ENCODE measurements around the gene COX18. TPM values are rescaled to one million over a fixed set of nuclear protein-coding genes. Genes with fewer than 3 reads are reported as not detected.
A peak's percentile ranks its signal among the peaks of the same experiment; 100 is the strongest.

COX18 gene, protein sequence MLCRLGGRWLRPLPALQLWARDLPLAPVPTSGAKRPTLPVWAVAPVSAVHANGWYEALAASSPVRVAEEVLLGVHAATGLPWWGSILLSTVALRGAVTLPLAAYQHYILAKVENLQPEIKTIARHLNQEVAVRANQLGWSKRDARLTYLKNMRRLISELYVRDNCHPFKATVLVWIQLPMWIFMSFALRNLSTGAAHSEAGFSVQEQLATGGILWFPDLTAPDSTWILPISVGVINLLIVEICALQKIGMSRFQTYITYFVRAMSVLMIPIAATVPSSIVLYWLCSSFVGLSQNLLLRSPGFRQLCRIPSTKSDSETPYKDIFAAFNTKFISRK
- total RNA-seq (10 to 100 TPM in 1 of 2 donors, 1 to 10 TPM in 1; 9.2 to 10.3 TPM), total RNA-seq (20.0 to 26.1 reads per million in 2 donors)

DNA sequence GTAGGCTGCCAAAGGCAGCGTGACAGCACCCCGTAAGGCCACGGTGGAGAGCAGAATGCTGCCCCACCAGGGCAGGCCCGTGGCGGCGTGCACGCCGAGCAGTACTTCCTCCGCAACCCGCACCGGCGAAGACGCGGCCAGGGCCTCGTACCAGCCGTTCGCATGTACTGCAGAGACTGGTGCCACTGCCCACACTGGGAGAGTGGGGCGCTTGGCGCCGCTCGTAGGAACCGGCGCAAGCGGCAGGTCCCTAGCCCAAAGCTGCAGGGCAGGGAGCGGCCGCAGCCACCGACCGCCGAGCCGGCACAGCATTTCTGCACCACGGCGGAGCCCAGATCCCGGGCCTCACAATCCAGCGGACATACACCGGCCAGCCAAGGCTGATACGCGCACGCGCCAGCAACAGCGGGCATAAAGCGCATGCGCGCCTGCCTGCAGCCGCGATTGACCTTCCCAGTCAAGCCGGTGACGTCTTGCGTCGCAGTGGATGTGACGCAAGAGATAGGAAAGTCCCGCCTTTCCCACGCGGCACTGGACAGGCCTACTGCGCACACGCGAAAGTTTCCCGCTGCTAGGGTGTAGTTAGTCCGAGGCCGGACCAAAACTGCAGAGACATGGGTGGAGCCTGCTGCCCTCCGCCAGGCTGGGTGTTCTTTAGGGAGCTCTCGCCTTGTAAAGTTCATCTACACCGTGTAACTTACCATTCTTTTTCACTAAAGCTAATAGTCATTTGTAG, at the start of gene COX18:
Gene COX18 (minus strand): TSS at position 379 of the 736 bp plus-strand sequence. CDS start 67 bp downstream, at position 312.
- H3K9me3 ChIP-seq (ENCODE audit: control insufficient read depth, low read length, poor library complexity, severe bottlenecking) = no peaks in the 10 kb centered on the region
- H3K36me3 Mint-ChIP-seq (ENCODE audit: low read depth) = no peaks in the 10 kb centered on the region

DNA sequence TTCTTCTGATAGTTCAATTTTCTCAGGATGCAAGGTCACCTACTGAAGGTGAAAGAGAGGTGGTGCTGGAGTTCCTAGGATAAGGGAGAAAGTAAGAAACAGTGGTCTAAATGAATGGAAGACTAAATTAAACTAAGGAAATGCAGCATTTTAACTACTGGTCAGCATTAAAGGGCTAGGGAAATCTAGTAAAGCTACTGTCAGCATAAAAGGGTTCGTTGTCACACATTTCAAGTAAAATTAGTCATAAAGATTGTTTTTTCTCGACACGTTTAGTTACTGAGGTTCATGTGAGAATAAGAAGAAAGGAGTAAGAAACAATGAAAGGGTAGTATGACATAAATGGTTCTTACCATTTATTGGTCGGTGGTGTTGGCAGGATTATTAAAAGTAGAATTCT, 40.0 kb upstream of the COX18 start:
- Mint-ChIP-seq H3K36me3 (ENCODE audit: low read depth) (peaks cover 10% of the 10 kb centered on the region), H3K27ac (no peak overlapping the region), H3K27me3 (no peaks in the 10 kb centered on the region), H3K4me1 (peaks cover 4% of the 10 kb centered on the region), H3K4me3 (no peak overlapping the region)
- ATAC-seq = no peak
- no peaks in the 10 kb centered on the region for H3K9me3 ChIP-seq (ENCODE audit: control insufficient read depth, low read length, poor library complexity, severe bottlenecking)
- no peak for DNase-seq

More for the DNA sequence above, at the start of gene COX18:
- peak within 1 kb of the TSS; percentile 95 for H3K4me3 Mint-ChIP-seq
- H3K4me1 Mint-ChIP-seq = peaks cover 31% of the 10 kb centered on the region
- ATAC-seq = peak; percentile 80
- H3K27me3 Mint-ChIP-seq = no peaks in the 10 kb centered on the region
- peak within 1 kb of the TSS; percentile 99 for H3K27ac Mint-ChIP-seq
- peak; percentile 90 to 91 (median 91) for DNase-seq

DNA sequence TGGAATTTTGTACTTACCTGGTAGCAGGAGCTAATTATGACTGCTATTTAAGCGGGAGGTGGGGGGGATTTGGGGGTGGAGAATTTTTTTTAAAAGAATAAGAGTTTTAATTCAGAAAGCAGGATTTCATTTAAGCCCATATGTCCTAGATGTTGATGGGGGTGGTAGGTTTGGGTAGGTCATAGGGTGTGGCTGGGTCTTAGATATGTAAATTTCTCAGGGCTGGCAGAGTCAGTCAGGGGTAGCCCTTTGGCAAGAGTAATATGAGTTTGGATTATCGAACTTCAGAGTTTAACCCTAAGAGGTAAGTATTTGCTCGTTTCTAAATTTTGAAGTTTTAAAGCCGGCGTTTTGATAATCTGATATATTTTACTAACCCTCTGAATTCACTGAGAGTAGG, 35.2 kb upstream of the COX18 start:
- Mint-ChIP-seq H3K27ac (peak overlapping the region; percentile 65), H3K36me3 (ENCODE audit: low read depth) (peaks cover 10% of the 10 kb centered on the region), H3K4me3 (no peak overlapping the region), H3K27me3 (no peaks in the 10 kb centered on the region), H3K4me1 (peaks cover 5% of the 10 kb centered on the region)
- no peaks in the 10 kb centered on the region for H3K9me3 ChIP-seq (ENCODE audit: control insufficient read depth, low read length, poor library complexity, severe bottlenecking)
- DNase-seq (no peak), ATAC-seq (no peak)

DNA sequence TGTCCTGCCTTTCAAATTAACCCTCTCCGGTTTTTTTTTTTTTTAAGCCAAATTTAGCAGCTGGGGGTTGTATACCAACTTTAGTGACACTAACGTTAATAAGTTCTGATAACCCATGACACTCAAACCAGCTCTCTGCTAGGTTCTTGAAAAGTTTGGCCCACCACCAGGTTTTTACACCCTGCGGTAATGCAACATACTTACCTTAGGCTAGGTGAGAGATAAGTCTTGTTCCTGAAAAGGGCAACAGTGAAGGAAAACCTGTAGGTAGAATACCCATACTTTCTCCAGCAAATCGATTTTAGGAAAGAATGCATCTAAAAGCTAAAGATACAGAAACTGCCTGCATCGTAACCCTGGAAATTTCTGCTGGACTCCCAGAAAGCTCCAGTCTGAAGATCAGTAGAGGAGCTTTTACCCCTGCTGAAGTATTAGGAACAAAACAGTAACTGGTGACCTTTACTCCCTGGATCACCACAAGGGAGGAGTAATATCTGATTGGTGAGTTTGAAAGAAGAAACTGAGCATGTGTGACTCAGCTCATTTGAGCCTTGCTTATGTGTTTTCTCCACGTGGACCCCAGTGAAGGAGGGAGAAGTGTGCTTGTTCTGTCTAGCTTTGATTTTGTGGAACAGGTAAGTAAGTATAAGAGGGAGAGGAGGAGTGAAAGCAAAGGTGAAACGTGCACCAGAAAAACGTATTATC, 34.4 kb upstream of the COX18 start:
- H3K27ac Mint-ChIP-seq = peak overlapping the region; percentile 65
- H3K9me3 ChIP-seq (ENCODE audit: control insufficient read depth, low read length, poor library complexity, severe bottlenecking) = no peaks in the 10 kb centered on the region
- no peaks in the 10 kb centered on the region for H3K27me3 Mint-ChIP-seq
- H3K4me3 Mint-ChIP-seq = no peak overlapping the region
- no peak for DNase-seq
- H3K4me1 Mint-ChIP-seq = peaks cover 7% of the 10 kb centered on the region
- no peak for ATAC-seq
- peaks cover 10% of the 10 kb centered on the region for H3K36me3 Mint-ChIP-seq (ENCODE audit: low read depth)

DNA sequence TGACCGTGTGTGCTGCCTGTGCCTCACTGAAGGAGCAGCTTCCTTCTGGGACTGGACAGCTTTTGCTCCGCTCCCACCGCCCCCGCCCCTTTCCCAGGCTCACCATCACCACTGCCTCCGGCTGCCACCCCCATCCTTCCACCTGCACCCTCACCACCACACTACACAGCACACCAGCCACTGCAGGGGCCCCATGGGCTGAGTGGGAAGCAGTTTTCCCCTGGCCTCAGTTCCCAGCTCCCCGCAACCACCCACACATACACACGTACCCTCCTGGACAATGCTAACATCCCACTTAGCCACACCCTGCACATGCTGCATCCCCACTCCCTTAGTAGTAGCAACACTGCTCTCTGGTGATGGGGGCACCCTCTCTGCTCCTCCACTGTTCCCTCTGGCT, 29.6 kb upstream of the COX18 start:
- Mint-ChIP-seq H3K4me1 (peaks cover 7% of the 10 kb centered on the region), H3K36me3 (ENCODE audit: low read depth) (peaks cover 9% of the 10 kb centered on the region), H3K27ac (peak overlapping the region; percentile 86), H3K4me3 (no peak overlapping the region), H3K27me3 (no peaks in the 10 kb centered on the region)
- ATAC-seq (no peak), DNase-seq (no peak)
- H3K9me3 ChIP-seq (ENCODE audit: control insufficient read depth, low read length, poor library complexity, severe bottlenecking) = no peaks in the 10 kb centered on the region

DNA sequence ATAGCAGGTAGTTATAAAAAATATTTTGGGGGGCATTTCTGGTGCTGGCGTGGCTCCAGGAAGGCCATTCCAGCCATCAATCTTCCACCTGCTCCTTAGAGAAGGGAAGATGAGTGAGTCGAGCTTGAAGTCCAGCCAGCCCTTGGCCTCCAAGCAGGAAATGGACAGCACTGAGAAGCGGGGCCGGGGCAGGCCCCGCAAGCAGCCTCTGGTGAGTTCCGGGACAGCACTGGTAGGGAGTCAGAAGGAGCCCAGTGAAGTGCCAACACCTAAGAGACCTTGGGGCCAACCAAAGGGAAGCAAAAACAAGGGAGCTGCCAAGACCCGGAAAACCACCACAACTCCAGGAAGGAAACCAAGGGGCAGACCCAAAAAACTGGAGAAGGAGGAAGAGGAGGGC, 29.2 kb upstream of the COX18 start:
- Mint-ChIP-seq H3K27me3 (no peaks in the 10 kb centered on the region), H3K4me3 (no peak overlapping the region), H3K4me1 (peaks cover 7% of the 10 kb centered on the region), H3K27ac (peak overlapping the region; percentile 86), H3K36me3 (ENCODE audit: low read depth) (peaks cover 8% of the 10 kb centered on the region)
- no peaks in the 10 kb centered on the region for H3K9me3 ChIP-seq (ENCODE audit: control insufficient read depth, low read length, poor library complexity, severe bottlenecking)
- no peak for DNase-seq
- ATAC-seq = no peak

DNA sequence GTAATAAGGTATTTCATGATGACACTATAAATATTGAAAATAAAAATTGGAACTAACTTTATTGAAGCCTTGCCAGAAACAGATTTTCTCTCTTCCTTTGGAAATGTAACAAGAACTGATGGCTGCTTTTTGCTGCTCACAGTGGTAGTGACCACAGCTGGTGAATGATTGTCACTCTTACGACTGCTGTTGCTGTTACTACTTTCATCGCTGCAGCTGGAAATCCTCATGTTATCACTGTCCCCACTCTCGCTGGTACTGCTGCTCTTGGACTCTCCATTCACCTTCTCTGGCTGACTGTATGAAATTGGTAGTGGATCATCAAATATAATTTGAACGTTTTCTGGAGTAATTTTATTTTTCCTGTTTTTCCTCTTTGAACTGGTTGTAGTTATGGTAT, 28.5 kb upstream of the COX18 start:
- H3K9me3 ChIP-seq (ENCODE audit: control insufficient read depth, low read length, poor library complexity, severe bottlenecking) = no peaks in the 10 kb centered on the region
- H3K4me1 Mint-ChIP-seq = peaks cover 7% of the 10 kb centered on the region
- no peak overlapping the region for H3K4me3 Mint-ChIP-seq
- peak overlapping the region; percentile 86 for H3K27ac Mint-ChIP-seq
- no peaks in the 10 kb centered on the region for H3K27me3 Mint-ChIP-seq
- ATAC-seq (no peak), DNase-seq (no peak)
- peaks cover 8% of the 10 kb centered on the region for H3K36me3 Mint-ChIP-seq (ENCODE audit: low read depth)

DNA sequence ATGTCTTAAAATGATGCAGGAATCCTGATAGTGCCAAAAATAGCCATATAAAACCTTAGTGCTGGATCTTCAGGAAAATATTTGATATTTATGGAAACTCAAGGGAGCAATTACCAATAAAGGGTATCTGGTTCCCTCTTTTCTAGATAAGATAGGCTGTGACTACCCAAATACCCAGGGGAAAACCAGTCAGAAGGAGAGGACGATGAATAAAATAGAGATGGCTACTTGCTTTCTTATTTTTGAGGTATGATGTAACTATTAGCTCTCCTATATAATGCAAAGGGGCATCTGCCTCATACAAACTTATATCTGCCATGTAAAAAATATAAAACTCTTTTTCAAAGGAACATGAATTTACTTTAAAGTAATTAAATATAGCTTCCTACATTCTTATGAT, 23.4 kb upstream of the COX18 start:
- Mint-ChIP-seq H3K36me3 (ENCODE audit: low read depth) (peaks cover 10% of the 10 kb centered on the region), H3K27me3 (no peaks in the 10 kb centered on the region), H3K4me1 (peaks cover 5% of the 10 kb centered on the region), H3K27ac (peak overlapping the region; percentile 16), H3K4me3 (no peak overlapping the region)
- no peak for DNase-seq
- no peak for ATAC-seq
- H3K9me3 ChIP-seq (ENCODE audit: control insufficient read depth, low read length, poor library complexity, severe bottlenecking) = no peaks in the 10 kb centered on the region

DNA sequence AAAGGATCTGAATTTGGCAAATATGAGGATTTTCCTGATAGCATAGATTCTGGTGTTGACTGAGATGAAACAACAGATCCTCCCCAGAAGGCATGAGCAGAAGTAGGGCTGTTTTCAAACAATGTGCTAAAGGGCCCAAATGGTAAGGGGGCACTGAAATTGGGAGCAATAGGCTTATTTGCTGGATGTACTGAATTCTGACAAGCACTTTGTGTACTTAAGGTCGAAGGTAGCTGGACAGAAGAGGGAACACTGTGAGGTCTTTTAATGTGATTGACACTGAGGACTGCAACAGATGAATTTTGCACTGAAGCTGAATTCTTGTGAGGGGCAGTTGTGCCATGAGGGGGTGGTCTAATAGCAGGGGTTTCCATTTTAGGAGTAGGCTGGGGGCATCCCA, 21.2 kb upstream of the COX18 start:
- no peaks in the 10 kb centered on the region for H3K27me3 Mint-ChIP-seq
- H3K36me3 Mint-ChIP-seq (ENCODE audit: low read depth) = peaks cover 13% of the 10 kb centered on the region
- H3K4me1 Mint-ChIP-seq = peaks cover 12% of the 10 kb centered on the region
- H3K27ac Mint-ChIP-seq = peak overlapping the region; percentile 62
- H3K9me3 ChIP-seq (ENCODE audit: control insufficient read depth, low read length, poor library complexity, severe bottlenecking) = no peaks in the 10 kb centered on the region
- no peak overlapping the region for H3K4me3 Mint-ChIP-seq
- no peak for ATAC-seq
- DNase-seq = no peak

DNA sequence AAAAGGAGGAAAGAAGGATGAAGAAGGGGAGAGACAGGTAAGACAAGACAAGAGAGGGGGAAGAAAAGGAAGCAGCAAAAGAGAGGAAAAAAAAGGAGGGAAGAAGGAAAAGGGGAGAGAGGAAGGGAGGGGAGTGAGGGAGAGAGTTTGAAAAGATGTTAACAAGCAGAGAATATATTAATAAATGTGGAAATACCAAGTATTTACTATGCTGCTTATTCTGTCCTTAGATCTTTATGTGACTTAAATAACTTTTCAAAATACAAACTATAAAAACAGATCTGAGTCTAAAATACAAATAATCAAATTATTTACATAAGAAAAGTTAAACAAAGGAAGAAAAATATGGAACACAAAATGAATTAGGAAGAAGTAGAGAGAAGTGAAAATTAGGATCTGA, 18.4 kb upstream of the COX18 start:
- no peak overlapping the region for H3K4me3 Mint-ChIP-seq
- no peak for DNase-seq
- no peaks in the 10 kb centered on the region for H3K9me3 ChIP-seq (ENCODE audit: control insufficient read depth, low read length, poor library complexity, severe bottlenecking)
- H3K36me3 Mint-ChIP-seq (ENCODE audit: low read depth) = peaks cover 13% of the 10 kb centered on the region
- peaks cover 12% of the 10 kb centered on the region for H3K4me1 Mint-ChIP-seq
- ATAC-seq = no peak
- H3K27me3 Mint-ChIP-seq = no peaks in the 10 kb centered on the region
- H3K27ac Mint-ChIP-seq = peak overlapping the region; percentile 68

DNA sequence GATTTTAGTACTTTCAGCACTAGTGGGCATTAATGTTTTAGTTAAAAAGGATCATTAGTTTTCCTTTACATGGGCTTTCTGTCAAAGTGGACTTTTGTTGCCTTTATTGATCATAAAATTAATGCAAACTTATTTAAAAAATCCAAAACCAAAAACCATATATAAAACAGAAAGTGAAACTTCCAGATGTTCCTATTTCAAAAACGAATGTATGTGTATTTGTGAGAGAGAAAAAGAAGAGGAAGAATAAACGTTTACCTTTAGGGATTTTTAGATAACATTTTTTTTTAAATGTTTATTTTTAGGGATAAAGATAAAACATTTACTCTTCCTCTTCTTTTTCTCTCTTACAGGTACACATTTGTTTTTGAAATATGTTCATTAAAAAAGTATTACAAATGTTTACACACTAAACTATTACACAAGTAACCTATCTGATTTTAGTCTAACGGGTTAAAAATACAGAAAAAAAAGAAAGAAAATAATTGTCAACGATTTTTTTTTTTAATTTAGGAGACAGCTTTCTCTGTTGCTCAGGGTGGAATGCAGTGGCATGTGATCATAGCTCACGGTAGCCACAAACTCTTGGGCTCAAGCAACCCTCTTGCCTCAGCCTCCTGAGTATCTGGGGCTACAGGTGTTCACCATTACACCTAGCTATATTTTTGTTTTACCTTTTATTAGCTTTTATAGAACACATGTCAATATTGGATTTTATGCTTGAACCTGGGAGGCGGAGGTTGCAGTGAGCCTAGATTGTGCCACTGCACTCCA, 16.8 kb upstream of the COX18 start:
- Mint-ChIP-seq H3K36me3 (ENCODE audit: low read depth) (peaks cover 9% of the 10 kb centered on the region), H3K27me3 (no peaks in the 10 kb centered on the region), H3K27ac (peak overlapping the region; percentile 81), H3K4me1 (peaks cover 10% of the 10 kb centered on the region), H3K4me3 (peak overlapping the region; percentile 56)
- ATAC-seq = peak; percentile 63
- no peak for DNase-seq
- H3K9me3 ChIP-seq (ENCODE audit: control insufficient read depth, low read length, poor library complexity, severe bottlenecking) = no peaks in the 10 kb centered on the region

DNA sequence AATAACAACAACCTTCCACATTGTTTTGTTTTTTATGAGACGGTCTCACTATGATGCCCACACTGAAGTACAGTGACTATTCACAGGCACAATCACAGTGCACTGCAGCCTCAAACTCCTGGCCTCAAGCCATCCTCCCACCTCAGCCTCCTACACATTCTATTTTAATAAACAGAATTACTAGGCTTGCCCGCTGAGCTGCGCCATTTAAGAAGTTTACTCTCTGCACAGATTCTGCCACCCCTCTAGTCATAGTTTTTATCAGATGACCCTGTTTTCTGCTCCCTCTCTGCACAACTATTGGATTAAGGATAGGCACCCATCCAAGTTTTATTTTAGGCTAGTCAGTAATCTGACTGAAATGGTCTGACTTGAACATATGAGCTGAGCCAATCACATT, 11.3 kb upstream of the COX18 start:
- Mint-ChIP-seq H3K27me3 (no peaks in the 10 kb centered on the region), H3K4me3 (no peak overlapping the region), H3K27ac (peak overlapping the region; percentile 77), H3K36me3 (ENCODE audit: low read depth) (peaks cover 6% of the 10 kb centered on the region), H3K4me1 (peaks cover 11% of the 10 kb centered on the region)
- H3K9me3 ChIP-seq (ENCODE audit: control insufficient read depth, low read length, poor library complexity, severe bottlenecking) = no peaks in the 10 kb centered on the region
- DNase-seq = no peak
- no peak for ATAC-seq

DNA sequence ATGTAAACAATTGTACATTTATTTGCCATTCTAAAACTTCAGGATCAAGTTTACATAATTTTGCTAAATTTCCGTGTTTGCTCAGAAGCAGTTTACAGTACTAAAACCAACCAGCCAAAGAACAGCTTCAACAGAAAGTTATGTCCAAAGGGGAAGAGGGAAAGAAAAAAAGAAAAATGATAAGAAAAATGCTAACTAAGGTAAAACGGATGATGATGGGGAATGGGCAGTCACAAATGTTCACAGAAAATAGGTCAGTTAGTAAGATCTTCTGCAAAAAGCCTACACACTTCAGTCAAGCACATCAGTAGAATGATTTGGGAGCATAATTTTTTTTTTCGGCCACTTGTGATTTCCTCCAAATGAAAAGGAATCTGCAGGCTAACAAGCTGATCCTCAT, 6.3 kb upstream of the COX18 start:
- Mint-ChIP-seq H3K36me3 (ENCODE audit: low read depth) (peaks cover 2% of the 10 kb centered on the region), H3K4me1 (peaks cover 8% of the 10 kb centered on the region), H3K27ac (peak overlapping the region; percentile 56), H3K27me3 (no peaks in the 10 kb centered on the region), H3K4me3 (no peak overlapping the region)
- DNase-seq (no peak), ATAC-seq (no peak)
- no peaks in the 10 kb centered on the region for H3K9me3 ChIP-seq (ENCODE audit: control insufficient read depth, low read length, poor library complexity, severe bottlenecking)
